DMS53 treated with DMSO at 0.1 percent for 48 hours (cell line): ENCODE results near the gene SLC6A13.

Source experiments
- DNase-seq: peaks from one replicate; lab custom pipeline; 2025; ENCODE audit not compliant: unreplicated experiment; lab: John Stamatoyannopoulos, UW

SLC6A13 gene

GRCh38 chr12:234891-235415 lies 27.7 kb downstream of the SLC6A13 start:
- no peak for DNase-seq

GRCh38 chr12:234019-234418 lies 28.6 kb downstream of the SLC6A13 start:
- no peak for DNase-seq

GRCh38 chr12:233615-233968 lies 29.0 kb downstream of the SLC6A13 start:
- no peak for DNase-seq

GRCh38 chr12:232731-233614 lies 29.7 kb downstream of the SLC6A13 start:
- DNase-seq = no peak

- DNase-seq = no peak
Measured at GRCh38 chr12:230925-231671, 31.5 kb downstream of the SLC6A13 start.

- no peak for DNase-seq
Measured at GRCh38 chr12:229441-230191, 33.0 kb downstream of the SLC6A13 start.

GRCh38 chr12:228846-229200 lies 33.8 kb downstream of the SLC6A13 start:
- no peak for DNase-seq

- no peak for DNase-seq
Measured at GRCh38 chr12:227923-228845, 34.5 kb downstream of the SLC6A13 start.

GRCh38 chr12:227286-227915 lies 35.2 kb downstream of the SLC6A13 start:
- DNase-seq = no peak

- no peak for DNase-seq
Measured at GRCh38 chr12:226401-226800, 36.2 kb downstream of the SLC6A13 start.

- no peak for DNase-seq
Measured at GRCh38 chr12:225012-225411, 37.6 kb downstream of the SLC6A13 start.

- no peak for DNase-seq
Measured at GRCh38 chr12:224330-224729, 38.3 kb downstream of the SLC6A13 start.

GRCh38 chr12:223841-224240 lies 38.8 kb downstream of the SLC6A13 start:
- DNase-seq = no peak

- no peak for DNase-seq
Measured at GRCh38 chr12:221736-222135, 40.9 kb downstream of the SLC6A13 start.

- no peak for DNase-seq
Measured at GRCh38 chr12:220946-221550, 41.6 kb downstream of the SLC6A13 start.

GRCh38 chr12:220491-220890 lies 42.1 kb downstream of the SLC6A13 start:
- DNase-seq = no peak

- peak; percentile 81 for DNase-seq
Measured at GRCh38 chr12:219891-220352, 42.7 kb downstream of the SLC6A13 start.

GRCh38 chr12:218728-219590 lies 43.7 kb downstream of the SLC6A13 start:
- no peak for DNase-seq
